Activated T-cell treated with anti-CD3 and anti-CD28 coated beads, Interleukin-2, amount 50 U/mL, for 72 hours (primary cell): ENCODE results near the gene MARK3. TPM values are rescaled to one million over a fixed set of nuclear protein-coding genes. Genes with fewer than 3 reads are reported as not detected.

Experiments used
- ATAC-seq, 2 donors: fragments of 150-1000 bp; cut with Tn5 transposase; replicated peaks in 1 of 2; 2 replicates each; pipeline ENCODE4 v1.10.0; 2021; ENCODE audit warnings: moderate library complexity in 2 of 2, mild to moderate bottlenecking in 1 of 2
- DNase-seq, 2 donors: peaks; one replicate each; pipeline ENCODE4 v3.0.0; 2021 to 2022; ENCODE audit warnings: mixed read lengths in 1 of 2
- H3K27ac Mint-ChIP-seq: one replicate; pipeline ENCODE4 v1.8.0; 2022; ENCODE audit warnings: mild to moderate bottlenecking, moderate library complexity, mixed read lengths
- H3K27me3 Mint-ChIP-seq: one replicate; pipeline ENCODE4 v1.8.0; 2022; ENCODE audit warnings: low read depth, mixed read lengths
- H3K36me3 Mint-ChIP-seq, 2 donors: one replicate each; pipeline ENCODE4 v1.8.0; 2022; ENCODE audit warnings: mixed read lengths in 2 of 2, mild to moderate bottlenecking in 1 of 2; ENCODE audit not compliant: insufficient read depth in 2 of 2
- H3K4me1 Mint-ChIP-seq: one replicate; pipeline ENCODE4 v1.8.0; 2022; ENCODE audit warnings: low read depth, mixed read lengths
- H3K4me3 Mint-ChIP-seq, 2 donors: one replicate each; pipeline ENCODE4 v1.8.0; 2022; ENCODE audit warnings: mild to moderate bottlenecking in 2 of 2, mixed read lengths in 2 of 2, moderate library complexity in 2 of 2
- H3K9me3 Mint-ChIP-seq, 2 donors: one replicate each; pipeline ENCODE4 v1.8.0; 2022; ENCODE audit warnings: mixed read lengths in 2 of 2
- total RNA-seq, 2 donors: library from RNA; stranded (reverse); gene quantifications; one replicate each; pipeline ENCODE4 v1.2.3, GENCODE V29; 2022

Gene MARK3
- total RNA-seq, 2 donors from 2014 or later, result 80.6 to 95.5 TPM

- Mint-ChIP-seq H3K27ac (no peak overlapping the region), H3K36me3 (peaks cover 3 to 20% of the 10 kb centered on the region in 2 donors), H3K9me3 (no peaks in the 10 kb centered on the region), H3K27me3 (no peaks in the 10 kb centered on the region), H3K4me3 (no peak overlapping the region), H3K4me1 (peaks cover 13% of the 10 kb centered on the region)
- ATAC-seq (no peak), DNase-seq (no peak)
Measured at GRCh38 chr14:103442288-103442687, 57.1 kb downstream of the MARK3 start.

- Mint-ChIP-seq H3K4me1 (peaks cover 19% of the 10 kb centered on the region), H3K4me3 (no peak overlapping the region)
Measured at GRCh38 chr14:103443111-103443510, 57.9 kb downstream of the MARK3 start.

GRCh38 chr14:103444837-103445524 lies 59.8 kb downstream of the MARK3 start:
- no peak overlapping the region for H3K4me3 Mint-ChIP-seq
- H3K36me3 Mint-ChIP-seq, result peaks cover under 1 to 9% of the 10 kb centered on the region in 2 donors
- ATAC-seq, result no peak
- H3K4me1 Mint-ChIP-seq, result peaks cover 19% of the 10 kb centered on the region
- H3K9me3 Mint-ChIP-seq, result no peaks in the 10 kb centered on the region
- DNase-seq, result no peak
- H3K27me3 Mint-ChIP-seq, result no peaks in the 10 kb centered on the region
- peak overlapping the region; percentile 9 for H3K27ac Mint-ChIP-seq

More at GRCh38 chr14:103443111-103443510, 57.9 kb downstream of the MARK3 start:
- Mint-ChIP-seq H3K9me3 (no peaks in the 10 kb centered on the region), H3K36me3 (peaks cover 3 to 20% of the 10 kb centered on the region in 2 donors), H3K27me3 (no peaks in the 10 kb centered on the region), H3K27ac (no peak overlapping the region)
- no peak for DNase-seq
- no peak for ATAC-seq

- H3K4me3 Mint-ChIP-seq, result no peak overlapping the region
- no peak overlapping the region for H3K27ac Mint-ChIP-seq
- H3K36me3 Mint-ChIP-seq, result peaks cover 0 to 5% of the 10 kb centered on the region in 2 donors
- DNase-seq (no peak), ATAC-seq (no peak)
- no peaks in the 10 kb centered on the region for H3K27me3 Mint-ChIP-seq
- peaks cover 19% of the 10 kb centered on the region for H3K4me1 Mint-ChIP-seq
- no peaks in the 10 kb centered on the region for H3K9me3 Mint-ChIP-seq
Measured at GRCh38 chr14:103445806-103446205, 60.6 kb downstream of the MARK3 start.

- peaks cover 14% of the 10 kb centered on the region for H3K4me1 Mint-ChIP-seq
- H3K27me3 Mint-ChIP-seq, result no peaks in the 10 kb centered on the region
- DNase-seq (no peak), ATAC-seq (no peak)
- H3K27ac Mint-ChIP-seq, result peak overlapping the region; percentile 30
- no peak overlapping the region for H3K4me3 Mint-ChIP-seq
- peaks cover 0 to 10% of the 10 kb centered on the region in 2 donors for H3K36me3 Mint-ChIP-seq
- no peaks in the 10 kb centered on the region for H3K9me3 Mint-ChIP-seq
Measured at GRCh38 chr14:103448097-103448496, 62.9 kb downstream of the MARK3 start.

DNA sequence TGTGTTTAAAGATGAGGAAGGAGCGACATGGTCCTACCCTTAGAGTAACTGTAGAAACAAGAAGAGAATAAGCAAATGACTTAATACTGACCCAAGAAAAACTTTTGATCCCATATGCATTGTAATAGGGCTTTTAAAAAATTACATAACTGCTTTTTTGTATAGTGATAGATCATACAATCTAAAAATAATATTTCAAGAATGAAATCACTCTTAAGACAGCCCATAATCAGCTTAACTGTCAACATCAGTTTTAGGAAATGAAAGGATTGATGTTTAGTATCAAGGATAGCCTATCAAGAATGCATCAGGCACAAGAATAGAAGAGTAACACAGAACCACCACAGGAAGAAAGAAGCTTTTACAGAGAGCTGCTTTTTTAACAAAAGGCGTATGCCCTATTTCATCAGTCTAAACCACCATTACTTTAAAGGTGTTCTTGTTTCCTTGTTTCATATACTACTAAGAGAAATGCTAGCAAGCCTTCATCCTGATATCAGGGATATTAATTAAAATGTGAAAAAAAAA lies 64.5 kb downstream of the MARK3 start:
- Mint-ChIP-seq H3K27ac (no peak overlapping the region), H3K9me3 (no peaks in the 10 kb centered on the region), H3K4me3 (no peak overlapping the region), H3K4me1 (peaks cover 14% of the 10 kb centered on the region), H3K27me3 (no peaks in the 10 kb centered on the region), H3K36me3 (peaks cover 0 to 9% of the 10 kb centered on the region in 2 donors)
- ATAC-seq, result no peak
- DNase-seq, result no peak

- H3K27me3 Mint-ChIP-seq, result no peaks in the 10 kb centered on the region
- no peak for DNase-seq
- ATAC-seq, result no peak
- H3K36me3 Mint-ChIP-seq, result peaks cover 0 to 9% of the 10 kb centered on the region in 2 donors
- no peak overlapping the region for H3K27ac Mint-ChIP-seq
- no peaks in the 10 kb centered on the region for H3K9me3 Mint-ChIP-seq
- peaks cover 14% of the 10 kb centered on the region for H3K4me1 Mint-ChIP-seq
- H3K4me3 Mint-ChIP-seq, result no peak overlapping the region
Measured at GRCh38 chr14:103450416-103450815, 65.2 kb downstream of the MARK3 start.

DNA sequence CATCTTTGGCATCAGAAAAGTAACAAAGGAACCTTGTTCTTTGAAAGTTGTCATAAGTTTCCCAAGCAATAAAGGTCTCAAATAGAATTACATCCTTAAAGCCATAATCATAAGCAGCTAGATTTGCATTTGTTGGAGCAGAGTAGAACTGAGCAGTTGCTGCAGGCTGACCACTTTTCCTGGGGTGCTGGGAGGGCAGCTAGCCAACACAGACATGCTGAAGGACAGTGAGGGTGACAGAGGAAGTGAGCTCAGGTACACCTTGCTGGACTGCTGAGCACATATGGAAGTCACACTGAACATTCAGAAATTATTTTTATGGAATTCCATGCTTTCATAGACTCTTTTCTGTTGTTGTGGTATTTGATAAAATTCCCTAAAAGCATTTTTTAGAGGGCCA lies 66.2 kb downstream of the MARK3 start:
- ATAC-seq (no peak), DNase-seq (no peak)
- Mint-ChIP-seq H3K4me1 (peaks cover 14% of the 10 kb centered on the region), H3K9me3 (no peaks in the 10 kb centered on the region), H3K4me3 (no peak overlapping the region), H3K36me3 (peaks cover 0 to 9% of the 10 kb centered on the region in 2 donors), H3K27me3 (no peaks in the 10 kb centered on the region), H3K27ac (no peak overlapping the region)

- Mint-ChIP-seq H3K4me3 (no peak overlapping the region), H3K27me3 (no peaks in the 10 kb centered on the region), H3K36me3 (peaks cover 0 to 10% of the 10 kb centered on the region in 2 donors), H3K27ac (no peak overlapping the region), H3K9me3 (no peaks in the 10 kb centered on the region), H3K4me1 (no peaks in the 10 kb centered on the region)
- ATAC-seq (no peak), DNase-seq (no peak)
Measured at GRCh38 chr14:103453791-103454190, 68.6 kb downstream of the MARK3 start.

DNA sequence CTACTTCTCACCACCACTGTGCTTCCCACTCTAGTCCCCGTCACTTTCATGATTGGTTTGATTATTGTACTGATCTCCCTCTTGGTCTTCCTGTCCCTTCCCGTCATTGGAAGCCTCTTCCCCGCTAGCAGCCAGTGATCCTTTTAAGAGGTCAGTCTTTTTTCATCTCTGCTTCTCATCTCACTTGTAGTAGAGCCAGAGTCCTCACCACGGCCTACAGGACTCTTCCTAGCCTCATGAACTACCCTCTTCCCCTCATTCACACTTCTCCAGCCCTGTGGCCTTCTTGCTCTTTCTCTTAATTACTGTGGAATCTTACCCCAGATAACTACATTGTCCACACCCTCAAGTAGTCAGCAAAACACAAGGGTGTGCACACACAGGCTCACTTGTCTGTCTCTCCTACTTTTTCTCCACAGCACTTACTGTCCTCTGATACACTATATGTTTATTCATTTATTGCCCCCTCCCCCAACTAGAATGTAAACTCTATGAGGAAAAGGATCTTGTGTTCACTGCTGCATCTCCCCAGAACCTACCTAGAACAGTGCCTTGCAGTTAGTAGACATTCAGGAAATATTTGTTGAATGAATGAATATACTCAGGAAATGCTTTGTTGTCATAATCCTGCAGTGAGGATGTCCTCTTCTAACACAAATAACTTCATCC lies 71.1 kb downstream of the MARK3 start:
- Mint-ChIP-seq H3K9me3 (no peaks in the 10 kb centered on the region), H3K27me3 (no peaks in the 10 kb centered on the region), H3K36me3 (peaks cover 0 to 14% of the 10 kb centered on the region in 2 donors), H3K4me1 (no peaks in the 10 kb centered on the region), H3K27ac (no peak overlapping the region), H3K4me3 (no peak overlapping the region)
- no peak for ATAC-seq
- no peak for DNase-seq

- H3K9me3 Mint-ChIP-seq, result no peaks in the 10 kb centered on the region
- no peak for DNase-seq
- no peak overlapping the region for H3K4me3 Mint-ChIP-seq
- no peaks in the 10 kb centered on the region for H3K4me1 Mint-ChIP-seq
- no peaks in the 10 kb centered on the region for H3K27me3 Mint-ChIP-seq
- H3K36me3 Mint-ChIP-seq, result peaks cover 7 to 20% of the 10 kb centered on the region in 2 donors
- H3K27ac Mint-ChIP-seq, result no peak overlapping the region
- no peak for ATAC-seq
Measured at GRCh38 chr14:103460415-103460814, 75.2 kb downstream of the MARK3 start.

GRCh38 chr14:103463149-103463548 lies 77.9 kb downstream of the MARK3 start:
- ATAC-seq (no peak), DNase-seq (no peak)
- Mint-ChIP-seq H3K27ac (peak overlapping the region; percentile 13), H3K36me3 (peaks cover 8 to 23% of the 10 kb centered on the region in 2 donors), H3K9me3 (no peaks in the 10 kb centered on the region), H3K4me1 (no peaks in the 10 kb centered on the region), H3K27me3 (no peaks in the 10 kb centered on the region), H3K4me3 (no peak overlapping the region)

DNA sequence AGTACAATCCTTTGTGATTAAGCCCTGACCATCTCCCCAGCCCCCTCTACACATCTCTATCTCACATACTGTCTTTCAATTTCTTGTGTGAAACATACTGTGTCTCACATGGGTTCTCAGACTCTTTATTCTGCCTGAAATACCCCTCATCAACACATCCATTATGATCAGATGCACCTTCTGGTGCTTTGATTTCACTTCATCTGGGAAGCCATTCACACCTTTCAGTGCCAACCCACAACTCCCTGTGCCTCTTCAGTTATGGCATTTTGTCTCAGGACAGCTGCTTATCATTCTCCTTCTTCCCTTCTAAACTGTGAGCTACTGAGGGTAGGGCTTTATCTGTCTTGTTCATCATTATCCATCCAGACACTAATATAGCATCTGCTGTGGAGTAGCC lies 78.6 kb downstream of the MARK3 start:
- Mint-ChIP-seq H3K27me3 (no peaks in the 10 kb centered on the region), H3K9me3 (no peaks in the 10 kb centered on the region), H3K36me3 (peaks cover 8 to 25% of the 10 kb centered on the region in 2 donors), H3K27ac (no peak overlapping the region), H3K4me3 (no peak overlapping the region), H3K4me1 (no peaks in the 10 kb centered on the region)
- DNase-seq (no peak), ATAC-seq (no peak)
